ENCODE measurements around the gene CFAP74. TPM values are rescaled to one million over a fixed set of nuclear protein-coding genes. Genes with fewer than 3 reads are reported as not detected.

The CFAP74 gene
- polyA plus RNA-seq, 2 of the 4 experiments (the other 2 are of a cell fraction), result 0.03 to 0.04 TPM

- peaks cover 6% of the 10 kb centered on the region; the same call in 1 of the 3 replicates for H3K4me1 ChIP-seq
- H3K27ac ChIP-seq, result peak overlapping the region; percentile 21 to 29; a peak in 1 of 6 replicates
- CTCF ChIA-PET, result interaction anchor here (1.3 to 6.9 kb wide), 8 partner anchors 9 to 89 kb away, joined by 3 to 126 read pairs (median 10); no protein-coding TSS in a partner anchor
- FAIRE-seq (no peak), DNase-seq (ENCODE audit: low read depth in 1 of 2, low spot score in 1 of 2) (no peak), ATAC-seq (peak in 1 of 2 experiments; percentile 35; a peak in 3 of 6 replicates)
- POLR2A ChIA-PET, result interaction anchor here (1.6 kb wide), 1 partner anchor 85 kb away, joined by 5 read pairs; no protein-coding TSS in a partner anchor
- TF ChIP-seq CHD2 (IDR thresholded peaks at IDR 0.05; ENCODE audit: low read length, partially characterized antibody), result no peak
- TF ChIP-seq CTCF (IDR thresholded peaks at IDR 0.05), result no peak
- TF ChIP-seq FOSB (CRISPR knock-in tag; IDR thresholded peaks at IDR 0.05), result no peak
- no peak for TF ChIP-seq CHD4 (IDR thresholded peaks at IDR 0.05; ENCODE audit: borderline replicate concordance)
- no peak for TF ChIP-seq PBX3 (IDR thresholded peaks at IDR 0.05)
- TF ChIP-seq TP53 (CRISPR knock-in tag; IDR thresholded peaks at IDR 0.05), result no peak
- no peak for TF ChIP-seq FOSL2 (IDR thresholded peaks at IDR 0.05)
- no peak for TF ChIP-seq FOSL2 (CRISPR knock-in tag; IDR thresholded peaks at IDR 0.05)
- no peak for TF ChIP-seq RAD21 (conservative IDR thresholded peaks at IDR 0.05 in 1 of 2, IDR thresholded peaks at IDR 0.05 in 1 of 2)
- no peak for TF ChIP-seq FOXS1 (CRISPR knock-in tag; IDR thresholded peaks at IDR 0.05)
- no peak for TF ChIP-seq BCL3 (IDR thresholded peaks at IDR 0.05)
- TF ChIP-seq EHF (CRISPR knock-in tag; IDR thresholded peaks at IDR 0.05), result no peak
- 63% methylated on average over 5 of the region's 12 CpGs for WGBS (ENCODE audit: missing lambda C conversion rate)
- peak overlapping the region; percentile 36 for H3K4me3 ChIP-seq
- H3K9me3 ChIP-seq, result no peaks in the 10 kb centered on the region
- H3K4me2 ChIP-seq, result peak overlapping the region; percentile 96
Observed at GRCh38 chr1:1959459-1959839, 44.1 kb downstream of the CFAP74 start.

GRCh38 chr1:1958071-1958541 lies 45.5 kb downstream of the CFAP74 start:
- CTCF ChIA-PET, result interaction anchor here (1.5 to 6.9 kb wide), 5 partner anchors 15 to 91 kb away, joined by 3 to 126 read pairs (median 13); no protein-coding TSS in a partner anchor
- FAIRE-seq, result no peak

GRCh38 chr1:1957533-1957961 lies 46.0 kb downstream of the CFAP74 start:
- POLR2A ChIA-PET, result no interaction called here
- Histone ChIP-seq H3K9me3 (no peaks in the 10 kb centered on the region), H3K4me2 (no peak overlapping the region), H3K27ac (no peak overlapping the region), H3K4me1 (peaks cover 6% of the 10 kb centered on the region; the same call in 1 of the 3 replicates), H3K4me3 (no peak overlapping the region)
- 76% methylated on average over 3 of the region's 22 CpGs for WGBS (ENCODE audit: missing lambda C conversion rate)
- FAIRE-seq (no peak), DNase-seq (ENCODE audit: low read depth in 1 of 2, low spot score in 1 of 2) (no peak), ATAC-seq (no peak)
- CTCF ChIA-PET, result interaction anchor here (1.5 to 6.9 kb wide), 3 partner anchors 14 to 91 kb away, joined by 3 to 126 read pairs (median 76); no protein-coding TSS in a partner anchor
- TF ChIP-seq NPAS2 (CRISPR knock-in tag; IDR thresholded peaks at IDR 0.05; ENCODE audit: borderline replicate concordance) (no peak), KDM1A (IDR thresholded peaks at IDR 0.05; ENCODE audit: low read depth) (no peak), FOSL2 (IDR thresholded peaks at IDR 0.05) (no peak), FOSL2 (CRISPR knock-in tag; IDR thresholded peaks at IDR 0.05) (no peak), NR3C1 (IDR thresholded peaks at IDR 0.05) (no peak), CBX2 (IDR thresholded peaks at IDR 0.05; ENCODE audit: borderline replicate concordance, low read depth) (no peak), POLR2AphosphoS2 (conservative IDR thresholded peaks at IDR 0.05; ENCODE audit: low read length) (no peak), USF2 (IDR thresholded peaks at IDR 0.05) (no peak), ZC3H11A (IDR thresholded peaks at IDR 0.05) (no peak), CBX8 (IDR thresholded peaks at IDR 0.05) (no peak)

More at GRCh38 chr1:1958071-1958541, 45.5 kb downstream of the CFAP74 start:
- ATAC-seq (no peak), DNase-seq (ENCODE audit: low read depth in 1 of 2, low spot score in 1 of 2) (no peak)
- 76% methylated on average over 25 of the region's 29 CpGs for WGBS (ENCODE audit: missing lambda C conversion rate)
- Histone ChIP-seq H3K9me3 (no peaks in the 10 kb centered on the region), H3K4me2 (no peak overlapping the region), H3K27ac (no peak overlapping the region), H3K4me1 (peaks cover 6% of the 10 kb centered on the region; the same call in 1 of the 3 replicates), H3K4me3 (no peak overlapping the region)
- POLR2A ChIA-PET, result no interaction called here
- TF ChIP-seq CHD4 (IDR thresholded peaks at IDR 0.05; ENCODE audit: borderline replicate concordance) (no peak), POLR2AphosphoS2 (conservative IDR thresholded peaks at IDR 0.05; ENCODE audit: low read length) (no peak), HEYL (CRISPR knock-in tag; IDR thresholded peaks at IDR 0.05) (no peak), RARB (CRISPR knock-in tag; IDR thresholded peaks at IDR 0.05) (no peak), FOSB (CRISPR knock-in tag; IDR thresholded peaks at IDR 0.05) (no peak), RCOR1 (IDR thresholded peaks at IDR 0.05; ENCODE audit: low read depth, low read length) (no peak), CHD2 (IDR thresholded peaks at IDR 0.05; ENCODE audit: low read length, partially characterized antibody) (no peak)
